ENCODE data around the gene CHIC2.
A peak's percentile ranks its signal among the peaks of the same experiment; 100 is the strongest.

CHIC2 gene

DNA sequence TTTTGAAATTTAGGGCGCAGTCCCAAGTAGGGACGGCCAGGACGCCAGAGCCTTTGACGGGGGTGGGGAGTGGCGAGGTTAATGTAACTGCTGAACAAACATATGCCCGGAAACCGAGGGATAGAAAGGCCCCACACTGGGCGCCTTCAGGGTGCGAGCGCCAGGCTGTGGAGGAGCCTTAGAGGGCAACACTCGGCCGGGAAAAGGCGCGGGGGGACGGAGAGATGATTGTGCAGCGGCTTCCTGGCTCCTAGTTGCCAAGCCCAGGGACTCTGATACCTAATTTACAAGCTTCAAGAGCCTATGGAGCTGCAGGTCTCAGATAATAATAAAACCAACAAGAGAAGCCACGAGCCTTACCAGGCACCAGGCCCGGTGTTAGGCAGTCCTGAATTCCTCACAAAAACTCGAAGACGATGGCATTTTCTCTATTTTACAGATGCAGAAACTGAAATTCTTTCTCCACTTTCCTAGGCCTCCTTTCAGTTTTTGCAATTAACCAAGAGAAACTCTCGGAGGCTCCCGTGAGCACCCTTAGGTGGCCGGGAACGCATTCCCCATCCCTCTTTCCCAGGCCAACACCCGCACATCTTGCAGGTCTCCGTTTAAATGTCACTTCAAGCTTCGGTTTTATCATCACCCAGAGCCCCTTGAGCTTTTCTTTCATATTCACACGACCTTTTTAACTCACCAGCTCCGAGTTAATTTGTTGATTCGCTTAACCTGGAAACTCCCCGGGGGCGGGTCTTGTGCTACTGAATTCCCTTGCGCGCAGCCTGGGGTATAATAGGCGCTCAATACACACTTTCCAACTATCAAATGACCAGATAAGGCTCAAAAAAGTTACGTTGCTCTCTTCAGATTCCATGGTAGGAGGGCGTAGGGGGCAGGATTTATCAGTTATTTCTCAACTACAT lies 29.2 kb upstream of the CHIC2 start:
- DNase-seq (ENCODE audit: insufficient read length, low spot score) (no peak), FAIRE-seq (no peak)

- FAIRE-seq, result peak; percentile 51
- no peak for DNase-seq (ENCODE audit: insufficient read length, low spot score)
Measured at GRCh38 chr4:54092405-54093323, 28.3 kb upstream of the CHIC2 start.

GRCh38 chr4:54091637-54092404 lies 27.4 kb upstream of the CHIC2 start:
- DNase-seq (ENCODE audit: insufficient read length, low spot score) (no peak), FAIRE-seq (peak; percentile 45)

DNA sequence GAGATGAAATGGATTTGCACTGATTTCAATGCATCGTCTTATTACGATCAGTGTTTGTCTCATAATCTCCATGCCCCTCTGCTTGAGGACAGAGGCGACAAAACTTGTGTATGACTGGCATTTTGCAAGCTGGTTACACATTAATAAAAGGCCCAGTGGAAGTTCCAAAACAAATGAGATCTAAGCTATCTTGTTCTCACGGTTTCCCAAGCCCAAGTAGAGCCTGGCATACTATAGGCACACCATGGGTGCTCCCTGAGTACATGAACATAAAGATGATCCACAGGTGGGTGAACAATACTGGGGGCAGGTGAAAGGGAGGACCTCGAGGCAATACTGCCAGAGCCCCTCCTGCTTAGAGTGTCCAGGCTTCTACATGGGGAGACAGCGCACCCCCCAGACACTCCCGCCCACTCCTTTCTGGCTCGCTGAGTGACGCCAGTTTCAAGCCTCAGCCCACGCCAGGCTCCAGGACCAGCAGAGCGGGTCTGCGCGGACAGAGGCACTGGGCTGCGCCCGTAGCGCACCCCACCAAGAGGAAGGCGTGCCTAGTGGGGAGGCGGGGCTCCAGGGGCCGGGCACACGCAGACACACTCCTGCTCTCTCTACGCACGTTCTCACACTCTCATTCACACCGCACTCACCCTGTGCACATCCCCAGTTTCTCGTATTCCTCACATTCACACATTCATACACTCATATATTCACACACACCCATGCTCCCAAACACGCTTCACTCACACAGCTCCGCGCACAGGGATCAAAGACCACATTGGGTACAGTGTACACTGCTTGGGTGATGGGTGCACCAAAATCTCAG lies 26.6 kb upstream of the CHIC2 start:
- no peak for FAIRE-seq
- no peak for DNase-seq (ENCODE audit: insufficient read length, low spot score)

GRCh38 chr4:54090404-54090803 lies 26.0 kb upstream of the CHIC2 start:
- no peak for FAIRE-seq
- no peak for DNase-seq (ENCODE audit: insufficient read length, low spot score)

- FAIRE-seq (no peak), DNase-seq (ENCODE audit: insufficient read length, low spot score) (no peak)
Measured at GRCh38 chr4:54089875-54090274, 25.5 kb upstream of the CHIC2 start.

DNA sequence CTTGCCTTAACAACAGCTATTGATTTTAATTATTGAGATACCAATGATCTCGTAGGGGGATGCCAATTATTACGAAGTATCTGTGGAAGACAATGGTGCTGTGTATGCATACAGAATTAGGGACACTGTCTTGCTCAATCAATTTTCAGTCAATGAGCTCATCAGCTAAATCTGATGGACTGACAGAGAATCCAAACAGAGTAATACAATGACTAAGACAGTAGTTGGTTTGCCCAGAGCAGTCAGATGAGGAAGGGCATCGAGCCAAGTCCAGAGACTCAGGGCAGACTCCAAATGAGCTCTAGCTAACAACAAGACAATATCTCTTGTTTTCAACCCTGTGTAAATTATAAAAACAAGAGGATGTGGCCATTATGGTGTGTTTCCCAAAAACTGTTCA lies 20.9 kb upstream of the CHIC2 start:
- no peak for DNase-seq (ENCODE audit: insufficient read length, low spot score)

GRCh38 chr4:54082168-54082567 lies 17.8 kb upstream of the CHIC2 start:
- DNase-seq (ENCODE audit: insufficient read length, low spot score) (no peak), FAIRE-seq (no peak)

More for the DNA sequence above, 20.9 kb upstream of the CHIC2 start:
- FAIRE-seq, result no peak

- DNase-seq (ENCODE audit: insufficient read length, low spot score), result no peak
- FAIRE-seq, result no peak
Measured at GRCh38 chr4:54077812-54078211, 13.4 kb upstream of the CHIC2 start.

- DNase-seq (ENCODE audit: insufficient read length, low spot score), result no peak
- FAIRE-seq, result no peak
Measured at GRCh38 chr4:54076673-54077072, 12.3 kb upstream of the CHIC2 start.

GRCh38 chr4:54074381-54074780 lies 10.0 kb upstream of the CHIC2 start:
- FAIRE-seq (no peak), DNase-seq (ENCODE audit: insufficient read length, low spot score) (no peak)

GRCh38 chr4:54073271-54073880 lies 9.0 kb upstream of the CHIC2 start:
- no peak for DNase-seq (ENCODE audit: insufficient read length, low spot score)
- FAIRE-seq, result no peak

- no peak for DNase-seq (ENCODE audit: insufficient read length, low spot score)
- no peak for FAIRE-seq
Measured at GRCh38 chr4:54067166-54067565, 2.8 kb upstream of the CHIC2 start.

GRCh38 chr4:54066718-54067129 lies 2.3 kb upstream of the CHIC2 start:
- FAIRE-seq (no peak), DNase-seq (ENCODE audit: insufficient read length, low spot score) (no peak)

- no peak for DNase-seq (ENCODE audit: insufficient read length, low spot score)
- FAIRE-seq, result no peak
Measured at GRCh38 chr4:54066088-54066415, 1.6 kb upstream of the CHIC2 start.

DNA sequence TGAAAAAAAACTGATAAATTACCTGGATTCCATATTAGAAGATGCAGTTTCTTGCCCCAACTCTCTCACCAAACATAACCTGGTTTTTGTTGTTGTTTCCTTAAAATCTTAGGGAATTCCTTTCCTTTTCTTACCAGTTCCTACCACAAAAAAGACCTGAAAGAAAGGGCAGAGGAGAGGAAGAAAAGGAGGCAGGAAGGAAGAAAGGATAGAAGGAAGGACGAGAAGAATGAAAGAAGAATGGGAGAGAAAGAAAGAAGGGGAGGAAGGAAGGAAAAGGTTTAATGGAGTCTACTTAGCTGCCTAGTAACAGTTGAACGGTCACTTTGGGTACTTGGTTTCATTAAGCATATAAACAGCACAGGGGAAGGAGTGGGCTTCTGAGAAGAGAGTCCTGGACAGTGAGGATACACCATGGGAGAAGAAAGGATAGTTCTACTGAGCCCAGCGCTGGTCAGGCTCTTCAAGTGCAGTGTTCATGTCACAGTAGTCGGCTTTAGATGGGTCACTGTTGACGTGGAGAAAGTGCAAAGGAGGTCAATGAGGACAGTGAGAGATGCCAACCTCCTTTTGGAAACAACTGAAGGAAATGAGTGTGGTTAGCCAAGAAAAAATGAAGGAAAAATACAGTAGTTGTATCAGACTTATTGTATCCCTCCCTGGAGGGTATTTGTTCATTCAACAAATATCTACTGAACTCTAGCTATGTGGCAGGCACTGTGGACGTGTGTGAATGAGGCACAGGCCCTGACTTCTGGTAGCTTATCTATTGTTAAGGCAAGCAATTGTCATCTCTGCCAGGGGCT lies 1.1 kb upstream of the CHIC2 start:
- FAIRE-seq (no peak), DNase-seq (ENCODE audit: insufficient read length, low spot score) (no peak)

GRCh38 chr4:54063737-54064316 lies 578 bp downstream of the CHIC2 start:
- no peak for DNase-seq (ENCODE audit: insufficient read length, low spot score)
- no peak for FAIRE-seq

- FAIRE-seq, result peak; percentile 73
- DNase-seq (ENCODE audit: insufficient read length, low spot score), result no peak
Measured at GRCh38 chr4:54063229-54063628, 1.2 kb downstream of the CHIC2 start.
